Endothelial cell of umbilical vein (primary cell): Measurements from ENCODE around the gene DNAJC11. TPM values are rescaled to one million over a fixed set of nuclear protein-coding genes. Genes with fewer than 3 reads are reported as not detected.

ENCODE experiments used
- BruUV-seq: library from RNA; stranded (reverse); fragments of 400-500 nt; replicated peaks from 2 replicates; lab custom pipeline; 2021; lab: Mats Ljungman, UMichigan
- CTCF ChIA-PET: fragments of 300-600, 350-600 bp; sonication (Branson Sonifier 250); formaldehyde crosslinking; loops from one replicate; lab custom pipeline; 2021; ENCODE audit warnings: antibody characterized with exemption, inconsistent platforms; lab: Charles Lee
- POLR2A ChIA-PET: fragments of 300-600, 350-600 bp; sonication (Branson Sonifier 250); formaldehyde crosslinking; loops from one replicate; lab custom pipeline; 2021; ENCODE audit warnings: antibody characterized with exemption, inconsistent platforms; lab: Charles Lee
- DNase-seq: peaks from one replicate; pipeline ENCODE4 v3.0.0-alpha.2; 2011; ENCODE audit warnings: low read depth, low spot score
- FAIRE-seq: peaks from 2 replicates; lab custom pipeline; 2011; peaks lifted over from hg19 to GRCh38; lab: Jason Lieb, UNC
- H2AFZ ChIP-seq: 2 replicates; pipeline ENCODE4 v1.6.0; 2012; ENCODE audit warnings: low read depth, low read length, control low read depth, inconsistent platforms
- H3K27ac ChIP-seq: 2 replicates; pipeline ENCODE4 v1.5.1; 2011; ENCODE audit warnings: low read depth, mild to moderate bottlenecking, control low read depth, low read length, moderate library complexity; ENCODE audit not compliant: insufficient read depth
- H3K27me3 ChIP-seq, 2 experiments: 2 replicates each; pipeline versions ENCODE4 v1.6.0 to v1.6.1; 2011; ENCODE audit warnings: low read length in 2 of 2, mixed read lengths in 1 of 2; ENCODE audit not compliant: control insufficient read depth in 2 of 2, insufficient read depth in 2 of 2
- H3K36me3 ChIP-seq, 2 experiments: 2 replicates in 1 of 2; 3 replicates in 1 of 2; pipeline ENCODE4 v1.5.1; 2011; ENCODE audit warnings: low read length in 2 of 2, mild to moderate bottlenecking in 1 of 2, moderate library complexity in 1 of 2; ENCODE audit not compliant: control insufficient read depth in 2 of 2, insufficient read depth in 2 of 2; ENCODE audit errors: extremely low read depth in 1 of 2
- H3K4me1 ChIP-seq: 3 replicates; pipeline ENCODE4 v1.5.1; 2011; ENCODE audit warnings: mild to moderate bottlenecking, low read length; ENCODE audit not compliant: control insufficient read depth, insufficient read depth; ENCODE audit errors: extremely low read depth
- H3K4me2 ChIP-seq: 2 replicates; pipeline ENCODE4 v1.6.1; 2011; ENCODE audit warnings: low read length, control low read depth, mixed read lengths; ENCODE audit not compliant: insufficient read depth
- H3K4me3 ChIP-seq, 3 experiments: fragments of 200-600 bp in 1 of 3; sonication (generic), shearing (Covaris generic) in 1 of 3; replicated peaks in 1 of 3; 2 replicates each; pipeline ENCODE4 v1.5.1; 2011 to 2016; ENCODE audit warnings: control low read depth in 3 of 3, low read length in 3 of 3, mild to moderate bottlenecking in 2 of 3, inconsistent platforms in 1 of 3, low read depth in 1 of 3, moderate library complexity in 1 of 3; ENCODE audit not compliant: insufficient read depth in 1 of 3
- H3K79me2 ChIP-seq: 2 replicates; pipeline ENCODE4 v1.6.0; 2012; ENCODE audit warnings: low read length, inconsistent platforms; ENCODE audit not compliant: control insufficient read depth, insufficient read depth
- H3K9ac ChIP-seq: replicated peaks from 2 replicates; pipeline ENCODE3; 2011; ENCODE audit warnings: low read length, control low read depth; ENCODE audit not compliant: insufficient read depth; ENCODE audit errors: extremely low read depth
- H3K9me1 ChIP-seq: replicated peaks from 3 replicates; pipeline ENCODE4 v1.6.0; 2011; ENCODE audit warnings: mild to moderate bottlenecking, low read length; ENCODE audit not compliant: control insufficient read depth, insufficient read depth; ENCODE audit errors: extremely low read depth
- H3K9me3 ChIP-seq: replicated peaks from 2 replicates; pipeline ENCODE4 v1.5.1; 2012; ENCODE audit warnings: low read length, inconsistent platforms; ENCODE audit not compliant: control insufficient read depth, insufficient read depth
- H4K20me1 ChIP-seq: replicated peaks from 2 replicates; pipeline ENCODE3; 2011; ENCODE audit warnings: mild to moderate bottlenecking, low read length; ENCODE audit not compliant: control insufficient read depth, insufficient read depth; ENCODE audit errors: extremely low read depth
- CTCF ChIP-seq, 2 donors: IDR thresholded peaks; 1 replicate in 1 of 2; 2 replicates in 1 of 2; pipeline ENCODE4 v1.5.1; 2011; ENCODE audit warnings: low read length in 2 of 2, mild to moderate bottlenecking in 2 of 2, moderate library complexity in 2 of 2, control low read depth in 1 of 2, inconsistent platforms in 1 of 2, low read depth in 1 of 2; ENCODE audit not compliant: insufficient read depth in 1 of 2; ENCODE audit errors: extremely low read depth in 1 of 2
- EZH2 ChIP-seq: IDR thresholded peaks from 2 replicates; pipeline ENCODE4 v1.6.1; 2012; ENCODE audit warnings: borderline replicate concordance, low read depth, mild to moderate bottlenecking, moderate library complexity, low read length, inconsistent platforms; ENCODE audit not compliant: severe bottlenecking
- FOS ChIP-seq: IDR thresholded peaks from 2 replicates; pipeline ENCODE4 v1.6.1; 2011; ENCODE audit warnings: mild to moderate bottlenecking, low read length, moderate library complexity, borderline replicate concordance; ENCODE audit not compliant: insufficient read depth
- GATA2 ChIP-seq: IDR thresholded peaks from 2 replicates; pipeline ENCODE4 v1.7.0; 2011; ENCODE audit warnings: low read depth, mild to moderate bottlenecking, moderate library complexity, mixed read lengths, low read length; ENCODE audit not compliant: insufficient read length, insufficient read depth
- JUN ChIP-seq: IDR thresholded peaks from 2 replicates; pipeline ENCODE4 v1.6.1; 2011; ENCODE audit warnings: borderline replicate concordance, low read depth; ENCODE audit not compliant: insufficient read length, insufficient read depth
- MAX ChIP-seq: IDR thresholded peaks from 2 replicates; pipeline ENCODE4 v1.6.1; 2011; ENCODE audit not compliant: insufficient read depth, insufficient read length
- MYC ChIP-seq: IDR thresholded peaks from one replicate; pipeline ENCODE4 v1.6.1; 2011; ENCODE audit warnings: mild to moderate bottlenecking, low read depth, low read length
- POLR2A ChIP-seq: IDR thresholded peaks from 2 replicates; pipeline ENCODE4 v1.6.1; 2012; ENCODE audit warnings: low read depth, mild to moderate bottlenecking, control low read depth, low read length
- POLR2AphosphoS5 ChIP-seq: IDR thresholded peaks from 2 replicates; pipeline ENCODE4 v1.6.1; 2012; ENCODE audit warnings: low read depth, mild to moderate bottlenecking, control low read depth, low read length, moderate library complexity; ENCODE audit not compliant: insufficient read depth
- dilution Hi-C: fragments of 300-500 bp; cut with MboI; formaldehyde crosslinking; loops from one replicate; pipeline ENCODE4 v1.15.0; 2019; ENCODE audit warnings: low sequenced_read_pairs; ENCODE audit not compliant: extremely low pct_ligation_motif_present
- intact Hi-C: fragments of 100-400 bp; cut with micrococcal nuclease; formaldehyde crosslinking; loops from one replicate; pipeline ENCODE4 v1.10.0; 2022
- polyA plus RNA-seq, 4 experiments: library from polyadenylated mRNA; depleted of rRNA in 3 of 4; stranded (reverse) in 3 of 4; unstranded in 1 of 4; fragments of >200 nt; gene quantifications; 2 replicates each; pipeline versions ENCODE4 v1.2.1 to v1.2.3, GENCODE V29; 2011 to 2012; ENCODE audit warnings: missing spikeins in 1 of 4
- total RNA-seq: library from RNA; stranded (reverse); gene quantifications from 2 replicates; pipeline ENCODE4 v1.2.3, GENCODE V29; 2021

The DNAJC11 gene
- total and polyA plus RNA-seq, 2 donors (not counting 3 experiments of a cell fraction or from before 2014, with no cell fraction given): 31.1 to 64.3 TPM

DNA sequence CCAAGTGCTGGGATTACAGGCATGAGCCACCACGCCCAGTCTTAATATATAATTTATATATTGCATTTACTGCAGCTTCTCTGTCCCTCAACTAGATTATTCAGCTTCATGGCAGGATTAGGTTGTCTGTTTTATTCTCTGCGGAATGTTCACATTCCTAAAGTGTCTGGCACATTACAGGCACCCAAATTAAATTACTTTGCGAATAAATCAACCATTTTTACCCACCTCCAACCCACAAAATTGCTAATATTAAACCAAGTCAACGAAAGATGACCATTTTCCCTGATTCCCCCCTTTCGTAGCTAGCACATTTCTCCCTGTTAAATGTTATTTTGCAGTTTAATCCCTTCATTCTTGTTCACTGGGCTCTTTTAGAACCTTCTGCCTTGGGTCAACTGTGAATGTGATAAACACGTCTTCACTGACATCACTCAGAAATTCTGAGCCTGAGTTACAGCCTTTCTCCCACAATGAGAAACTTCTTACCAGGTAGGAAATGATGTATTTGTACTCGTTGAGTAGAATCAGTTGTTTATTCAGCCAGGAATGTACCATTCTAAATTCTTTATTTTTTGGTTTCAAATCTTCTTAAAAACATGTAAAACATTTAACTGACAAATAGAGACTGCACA, 41.1 kb downstream of the DNAJC11 start:
- no peak for TF ChIP-seq GATA2
- no peak for TF ChIP-seq EZH2
- no peak for TF ChIP-seq JUN
- TF ChIP-seq MAX: no peak
- no peak for TF ChIP-seq CTCF (IDR thresholded peaks at IDR 0.05; ENCODE audit: extremely low read depth in 1 of 2, insufficient read depth in 1 of 2, low read depth in 1 of 2, low read length in 2 of 2)
- TF ChIP-seq POLR2AphosphoS5: no peak
- TF ChIP-seq POLR2A: no peak
- TF ChIP-seq FOS: no peak
- no peak for TF ChIP-seq MYC
- Histone ChIP-seq H3K9me3 (no peaks in the 10 kb centered on the region), H3K27me3 (no peaks in the 10 kb centered on the region), H3K9ac (no peak overlapping the region), H3K36me3 (peaks cover 0 to 2% of the 10 kb centered on the region in 2 experiments), H3K27ac (no peak overlapping the region), H2AFZ (no peak overlapping the region), H3K4me3 (no peak overlapping the region), H3K9me1 (no peaks in the 10 kb centered on the region), H3K4me2 (no peak overlapping the region), H3K79me2 (peaks cover 2% of the 10 kb centered on the region), H4K20me1 (peaks cover 5% of the 10 kb centered on the region), H3K4me1 (no peaks in the 10 kb centered on the region)
- no peak for FAIRE-seq
- dilution Hi-C loops: no loop called here
- POLR2A ChIA-PET: no interaction called here
- DNase-seq: no peak
- intact Hi-C loops: no loop called here
- no TSS peak for BruUV-seq
- CTCF ChIA-PET: no interaction called here
